8988T (cell line): Measurements from ENCODE around the gene CTU1.

Experiments
- DNase-seq: peaks from one replicate; pipeline ENCODE4 v3.0.0; 2011

Gene CTU1

DNA sequence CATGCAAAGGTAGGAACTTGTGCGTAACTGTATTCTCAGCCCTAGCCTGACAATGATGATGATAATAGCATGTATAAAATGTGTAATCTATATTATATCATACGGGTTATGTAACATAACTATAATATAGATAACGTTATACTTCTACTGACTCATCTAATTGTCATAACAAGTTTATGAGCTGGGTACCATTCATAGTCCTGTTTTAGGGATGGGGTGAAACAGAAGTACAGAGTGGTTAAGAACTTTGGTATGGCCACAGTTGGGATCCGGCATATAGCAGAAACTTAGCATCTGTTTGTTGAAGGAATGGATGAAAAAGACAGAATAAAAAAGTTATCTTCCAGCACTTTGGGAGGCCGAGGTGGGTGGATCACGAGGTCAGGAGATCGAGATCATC lies 5.2 kb downstream of the CTU1 start:
- DNase-seq: no peak

DNA sequence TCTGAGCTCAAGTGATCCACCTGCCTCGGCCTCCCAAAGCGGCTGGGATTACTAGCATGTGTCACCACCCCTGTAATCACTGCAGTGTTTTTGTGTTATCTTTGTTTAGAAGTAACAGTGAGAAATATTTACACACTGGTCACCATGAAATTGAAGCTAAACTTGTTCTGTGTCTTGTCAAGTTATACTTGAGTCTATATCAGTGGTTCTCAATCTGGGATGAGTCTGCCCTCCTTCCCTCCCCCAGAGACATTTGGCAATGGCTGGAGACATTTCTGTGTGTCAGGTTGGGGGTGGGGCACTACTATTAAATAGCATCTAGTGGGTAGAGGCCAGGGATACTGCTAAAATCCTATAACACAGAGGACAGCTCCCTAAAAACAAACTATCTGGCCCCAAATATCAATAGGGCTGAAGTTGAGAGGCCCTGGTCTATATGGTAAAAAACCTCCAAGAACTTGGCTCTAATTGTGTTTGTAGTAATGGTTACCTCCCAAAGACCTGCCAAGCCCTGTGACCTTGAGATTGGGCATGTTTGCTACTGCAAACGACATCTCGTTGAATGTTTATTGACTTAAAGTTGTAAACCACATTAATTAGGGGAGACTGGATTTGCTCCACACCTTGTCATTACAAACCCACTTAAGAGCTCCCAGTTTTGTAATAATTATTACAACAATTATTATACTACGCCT lies 6.9 kb downstream of the CTU1 start:
- DNase-seq: no peak

DNA sequence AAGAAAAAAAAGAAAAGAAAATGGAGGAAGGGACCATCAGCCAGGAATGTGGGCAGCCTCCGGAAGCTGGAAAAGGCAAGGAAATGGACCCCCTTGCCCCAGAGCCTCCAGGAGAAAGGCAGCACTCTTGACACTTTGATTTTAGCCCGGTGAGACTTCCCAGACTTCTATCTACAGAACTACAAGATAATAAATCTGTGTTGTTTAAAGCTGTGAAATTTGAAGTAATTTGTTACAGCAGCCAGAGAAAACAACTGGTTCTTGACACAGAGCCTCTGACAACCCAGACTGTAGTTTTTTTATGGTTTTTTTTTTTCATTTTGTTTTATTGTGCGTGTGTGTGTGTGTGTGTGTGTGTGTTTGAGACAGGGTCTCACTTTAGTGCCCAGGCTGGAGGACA lies 7.6 kb downstream of the CTU1 start:
- no peak for DNase-seq

DNA sequence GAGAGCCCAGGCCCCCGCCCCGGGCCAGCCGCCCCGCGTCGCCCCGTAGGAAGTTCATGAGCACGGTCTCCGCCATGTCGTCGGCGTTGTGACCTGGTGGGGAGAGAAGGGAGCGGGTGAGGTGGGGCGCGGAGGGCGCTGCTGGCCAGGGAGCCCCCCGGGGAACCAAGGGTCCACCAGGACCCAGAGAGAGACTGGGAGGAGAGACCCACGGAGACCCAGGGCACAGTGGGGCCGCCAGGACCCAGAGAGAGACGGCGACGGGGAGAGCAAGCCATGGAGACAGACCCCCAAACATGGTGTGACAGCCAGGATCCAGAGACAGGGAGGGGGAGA lies 9.2 kb downstream of the CTU1 start:
- DNase-seq: no peak

DNA sequence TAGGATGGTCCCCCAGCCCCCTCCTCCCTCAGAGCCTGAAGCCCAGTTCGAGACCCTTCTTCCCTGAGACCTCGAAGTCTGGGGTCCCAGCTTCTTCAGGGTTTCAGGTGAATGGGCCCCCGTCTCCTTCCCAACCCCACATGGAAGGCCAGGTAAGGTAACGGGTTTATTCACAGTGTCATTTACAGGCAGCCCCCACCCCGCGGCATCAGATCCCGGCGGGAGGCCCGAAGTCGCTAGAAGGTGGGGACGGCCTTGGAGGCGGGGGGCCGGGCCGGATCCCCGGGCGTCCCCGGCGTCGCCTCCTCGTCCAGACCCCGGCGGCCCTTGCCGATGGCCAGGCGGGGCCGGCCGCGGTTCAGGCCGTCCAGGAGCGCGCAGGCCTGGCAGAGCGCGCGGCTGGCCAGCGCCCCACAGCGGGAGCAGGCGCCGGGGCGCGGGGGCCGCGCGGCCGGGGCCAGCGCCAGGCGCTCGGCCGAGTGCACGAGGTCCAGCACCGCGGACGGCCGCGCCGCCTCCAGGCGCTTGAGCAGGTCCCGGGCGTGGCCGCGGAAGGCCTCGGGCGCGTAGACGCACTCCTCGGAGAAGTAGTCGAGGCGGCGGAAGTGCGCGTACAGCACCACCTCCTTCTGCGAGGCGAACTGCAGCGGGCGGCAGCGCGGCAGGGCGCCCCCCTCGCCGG lies 9.7 kb downstream of the CTU1 start:
- no peak for DNase-seq

DNA sequence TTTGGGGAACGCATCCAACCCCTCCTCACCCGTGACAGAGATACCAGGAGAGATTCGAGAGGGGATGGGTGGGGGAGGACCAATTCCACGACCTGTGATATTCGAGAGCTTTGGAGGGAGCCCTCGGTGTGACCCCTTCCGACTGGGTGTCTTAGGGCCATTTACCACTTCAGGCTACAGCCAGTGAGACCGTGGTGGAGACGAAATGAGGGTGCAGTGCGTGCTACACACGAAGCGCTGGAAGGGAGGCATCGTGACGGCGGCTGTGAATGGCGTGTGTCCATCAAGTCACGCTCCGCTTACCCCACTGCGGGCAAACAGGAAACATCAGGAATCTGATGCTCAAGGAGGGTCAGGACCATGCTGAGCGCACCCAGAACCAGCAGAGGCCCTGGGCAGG lies 10.4 kb downstream of the CTU1 start:
- no peak for DNase-seq

DNA sequence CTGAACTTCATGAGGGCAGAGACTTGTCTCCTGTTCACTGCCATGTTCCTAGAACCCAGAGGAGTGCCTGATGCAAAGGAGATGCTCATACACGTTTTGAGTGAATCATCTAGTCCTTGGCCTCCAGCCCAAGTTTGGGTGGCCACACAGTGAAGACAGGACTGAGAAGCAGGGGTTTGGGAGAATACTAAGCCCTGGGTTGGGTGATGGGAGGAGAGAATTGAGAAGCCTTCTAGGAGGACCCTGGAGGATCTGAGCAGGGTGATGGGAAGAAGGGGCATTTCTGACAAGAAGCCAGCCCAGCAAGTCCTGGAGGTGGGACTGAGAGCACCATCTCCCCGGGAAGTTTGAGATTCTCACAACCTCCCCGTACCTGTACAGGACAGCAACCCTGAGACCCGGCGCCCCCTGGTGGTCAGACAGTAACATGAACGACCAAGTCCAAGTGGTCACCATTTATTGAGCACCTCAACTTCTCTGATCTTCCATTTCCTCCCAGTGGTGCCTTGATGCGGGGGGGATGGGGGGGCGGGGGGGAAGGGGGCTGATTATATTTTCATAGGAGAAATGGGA lies 11.0 kb downstream of the CTU1 start:
- DNase-seq: peak; percentile 73

DNA sequence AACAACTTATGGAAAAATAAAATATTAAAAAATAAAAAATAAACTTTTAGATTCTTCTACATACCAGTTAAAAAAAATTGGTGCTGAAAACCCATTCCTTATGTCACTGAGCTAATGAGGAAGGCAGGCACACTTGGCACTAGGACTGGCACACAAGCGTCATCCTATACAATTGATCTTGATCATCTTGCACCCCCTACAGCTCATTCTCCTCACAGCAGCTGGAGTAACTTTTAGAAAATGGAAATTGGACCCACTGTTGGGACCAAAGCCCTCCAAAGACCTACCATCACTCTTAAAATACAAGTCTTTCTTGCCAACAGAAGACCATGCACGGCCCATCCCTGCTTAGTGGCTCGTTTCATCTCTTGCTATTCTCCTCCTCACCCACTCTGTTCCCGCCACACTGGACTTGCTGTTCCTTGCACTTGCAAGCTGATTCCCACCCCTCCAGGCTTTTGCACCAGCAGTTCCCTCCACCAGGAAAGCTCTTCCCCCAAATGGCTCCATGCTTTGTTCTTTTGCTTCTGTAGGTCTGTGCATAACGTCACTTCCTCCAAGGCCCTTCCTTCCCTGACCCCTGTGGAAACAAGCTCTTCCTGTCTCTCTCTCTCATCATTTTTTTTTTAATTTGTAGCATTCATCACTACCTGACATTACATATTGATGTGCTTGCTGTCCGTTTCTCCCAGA lies 11.6 kb downstream of the CTU1 start:
- DNase-seq: peak; percentile 49

DNA sequence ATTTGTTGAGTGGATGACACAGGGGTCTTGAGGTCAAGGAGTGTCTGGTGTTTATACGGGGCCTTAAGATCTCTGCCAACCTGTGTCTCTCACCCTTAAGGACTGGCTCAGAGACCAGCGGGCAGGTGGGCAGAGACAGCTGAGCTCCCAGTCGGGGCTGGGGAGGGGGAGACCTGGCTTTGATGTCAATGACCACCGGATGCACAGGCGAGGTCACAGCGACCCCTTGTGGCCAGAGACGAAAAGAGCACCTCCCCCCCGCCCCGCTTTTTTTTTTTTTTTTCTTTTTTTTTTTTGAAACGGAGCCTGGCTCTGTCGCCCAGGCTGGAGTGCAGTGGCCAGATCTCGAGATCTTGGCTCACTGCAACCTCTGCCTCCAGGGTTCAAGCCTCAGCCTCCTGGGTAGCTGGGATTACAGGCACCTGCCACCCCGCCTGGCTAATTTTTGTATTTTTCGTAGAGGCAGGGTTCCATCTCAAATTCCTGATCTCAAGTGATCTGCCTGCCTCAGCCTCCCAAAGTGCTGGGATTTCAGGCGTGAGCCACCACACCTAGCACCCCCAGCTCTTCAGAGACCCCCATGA lies 13.4 kb downstream of the CTU1 start:
- DNase-seq: no peak

DNA sequence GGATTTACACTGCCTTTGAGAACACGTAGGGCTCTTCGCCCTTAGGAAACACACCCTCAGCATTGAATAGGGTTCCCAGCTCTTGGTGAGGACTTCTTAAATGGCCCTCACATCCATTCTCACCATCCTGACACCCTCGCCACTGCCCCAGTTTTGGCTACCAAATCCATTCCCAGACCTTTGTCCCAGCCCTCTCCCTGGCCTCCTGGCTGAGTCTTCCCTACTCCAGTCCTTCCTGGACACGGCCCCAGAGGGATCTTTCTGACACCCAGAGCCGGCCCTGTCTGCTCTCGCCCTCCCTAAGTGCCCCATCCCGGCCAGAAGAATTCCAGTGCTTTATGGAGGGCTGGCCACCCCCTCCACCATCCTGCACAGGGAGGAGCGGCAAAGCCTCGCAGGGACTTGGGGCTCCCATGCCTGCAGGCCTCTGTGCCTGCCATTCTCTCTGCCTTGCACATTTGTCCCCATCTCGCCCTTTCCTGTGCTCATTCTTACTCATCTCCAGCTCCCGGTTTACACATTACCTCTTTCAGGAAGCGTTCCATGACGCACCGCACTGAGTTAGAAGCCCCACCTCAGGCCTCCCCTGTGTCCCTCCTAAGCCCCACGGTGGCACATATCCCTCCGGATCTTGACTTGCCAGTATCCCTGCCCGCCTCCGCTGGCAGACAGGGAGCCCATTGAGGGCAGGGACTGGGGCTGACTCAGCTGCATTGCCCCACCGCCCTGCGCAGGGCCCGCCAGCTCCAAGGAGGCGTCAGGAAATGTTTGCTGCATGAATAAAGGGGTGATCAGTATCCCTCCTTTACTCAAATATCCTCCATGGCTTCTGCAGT lies 14.5 kb downstream of the CTU1 start:
- no peak for DNase-seq

DNA sequence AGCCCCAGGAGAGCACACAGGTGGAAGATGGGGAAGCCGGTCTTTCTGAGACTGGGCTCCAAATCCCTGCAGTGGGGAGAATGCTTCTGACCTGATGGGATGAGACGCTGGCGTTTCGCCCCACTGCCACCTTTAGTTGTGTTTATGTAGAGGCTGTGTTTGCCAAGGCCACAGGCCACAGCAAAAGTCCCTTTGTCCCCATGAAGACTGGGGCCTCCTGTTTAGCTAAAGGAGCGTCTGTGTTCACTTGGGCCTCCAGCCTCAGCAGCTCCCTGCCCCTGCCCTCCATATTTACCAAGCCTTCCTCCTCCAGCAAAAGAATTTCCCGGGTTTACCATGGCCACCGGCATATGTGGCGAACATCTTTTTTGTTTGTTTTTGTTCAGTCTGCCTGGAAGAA lies 15.1 kb downstream of the CTU1 start:
- DNase-seq: no peak

DNA sequence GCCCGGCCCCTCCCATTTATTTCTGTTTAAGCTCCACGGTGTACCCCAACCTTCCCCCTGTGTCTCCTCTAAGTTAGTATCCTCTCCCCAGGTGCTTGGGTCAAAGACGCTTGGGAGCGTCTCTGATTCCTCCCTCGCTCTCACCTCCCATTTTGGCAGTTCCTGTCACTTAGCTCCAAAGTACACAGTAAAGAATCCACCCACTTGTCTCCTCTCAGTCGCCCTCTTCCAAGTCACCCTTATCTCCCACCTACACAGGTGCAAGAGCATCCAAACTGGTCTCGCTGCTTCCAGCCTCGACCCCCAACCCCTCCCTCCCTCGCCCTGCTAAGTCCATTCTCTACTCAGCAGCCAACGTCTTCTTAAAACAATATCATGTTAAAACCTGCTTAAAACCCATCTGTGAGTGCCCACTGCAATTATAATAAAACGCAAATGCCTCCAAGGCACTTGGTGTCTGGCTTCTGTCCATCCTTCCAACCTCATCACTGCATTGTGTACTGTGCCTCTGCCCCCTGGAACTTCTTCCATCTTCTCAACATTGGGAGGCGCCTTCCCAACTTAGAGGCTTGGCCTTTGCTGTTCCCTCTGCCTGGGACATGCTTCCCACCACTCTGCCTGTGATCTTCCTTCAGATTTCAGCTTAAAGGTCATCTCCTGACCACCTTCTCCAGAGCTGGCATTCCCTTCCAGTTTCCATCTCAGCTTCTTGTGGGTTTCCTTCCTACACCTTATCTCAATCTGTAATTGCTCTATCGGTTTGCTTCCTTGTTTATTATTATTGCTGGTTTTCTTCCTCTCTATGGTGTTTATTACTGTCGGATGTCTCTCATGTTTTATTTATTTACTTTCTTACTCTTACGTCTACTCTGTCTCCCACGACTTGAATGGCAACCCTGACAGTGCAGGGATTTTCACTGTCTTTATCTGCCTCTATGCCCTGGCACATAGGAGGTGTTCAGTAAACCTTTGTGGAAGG lies 16.0 kb downstream of the CTU1 start:
- no peak for DNase-seq

DNA sequence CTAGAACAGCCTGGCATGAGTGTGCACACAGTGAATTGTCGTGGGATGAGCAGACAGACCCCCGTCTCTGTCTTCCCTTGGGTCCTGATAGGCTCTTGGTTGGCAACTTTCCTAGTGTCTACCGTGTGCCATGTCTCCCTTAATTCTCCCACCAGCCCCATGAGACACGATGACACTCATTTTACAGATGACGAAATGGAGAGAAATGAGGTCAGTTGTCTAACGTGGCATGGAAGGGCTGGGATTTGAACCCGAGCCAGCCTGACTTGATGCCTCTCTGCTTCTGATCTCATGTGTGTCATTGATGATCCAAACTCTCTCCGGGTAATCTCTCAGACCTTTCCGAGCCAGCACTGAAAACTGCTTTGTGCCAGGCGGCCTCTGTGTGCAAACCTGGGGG lies 17.1 kb downstream of the CTU1 start:
- no peak for DNase-seq

DNA sequence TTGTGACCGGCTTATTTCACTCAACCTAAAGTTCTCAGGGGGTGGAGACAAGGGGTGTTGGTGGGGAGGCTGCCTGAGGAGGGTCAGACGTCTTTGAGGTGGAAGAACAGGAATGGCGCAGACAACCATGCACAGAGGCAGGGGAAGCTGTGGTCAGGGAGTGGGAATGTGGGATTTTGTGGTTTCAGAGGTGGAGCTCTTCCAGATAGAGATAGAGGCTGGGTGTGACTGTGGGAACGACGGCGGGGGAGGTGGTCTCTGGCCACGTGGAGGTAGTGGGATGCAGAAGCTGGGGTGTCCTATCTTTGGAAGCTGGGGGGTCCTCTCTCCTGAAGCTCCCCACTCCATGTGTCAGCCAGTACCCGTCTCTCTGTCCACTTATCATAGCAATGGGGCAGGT lies 17.7 kb downstream of the CTU1 start:
- DNase-seq: no peak

DNA sequence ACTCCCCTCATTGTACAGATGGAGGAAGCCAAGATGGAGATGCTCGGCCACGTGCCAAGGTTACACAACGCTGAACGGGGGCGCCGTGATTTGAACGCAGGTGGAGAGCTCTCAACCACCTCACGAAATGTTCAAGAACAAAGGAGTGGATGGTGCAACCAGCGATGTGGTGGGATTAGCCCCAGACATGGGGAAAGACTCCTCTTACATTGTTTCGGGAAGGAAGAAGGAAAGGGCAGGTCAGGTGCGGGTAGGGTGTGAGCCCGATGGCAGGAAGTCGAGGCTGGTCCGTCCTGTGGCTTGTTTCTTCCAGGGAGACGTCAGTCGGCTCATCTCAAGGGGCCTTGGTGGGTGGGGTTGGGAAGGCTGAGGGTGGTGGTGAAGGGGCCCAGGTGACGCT lies 18.4 kb downstream of the CTU1 start:
- DNase-seq: no peak

DNA sequence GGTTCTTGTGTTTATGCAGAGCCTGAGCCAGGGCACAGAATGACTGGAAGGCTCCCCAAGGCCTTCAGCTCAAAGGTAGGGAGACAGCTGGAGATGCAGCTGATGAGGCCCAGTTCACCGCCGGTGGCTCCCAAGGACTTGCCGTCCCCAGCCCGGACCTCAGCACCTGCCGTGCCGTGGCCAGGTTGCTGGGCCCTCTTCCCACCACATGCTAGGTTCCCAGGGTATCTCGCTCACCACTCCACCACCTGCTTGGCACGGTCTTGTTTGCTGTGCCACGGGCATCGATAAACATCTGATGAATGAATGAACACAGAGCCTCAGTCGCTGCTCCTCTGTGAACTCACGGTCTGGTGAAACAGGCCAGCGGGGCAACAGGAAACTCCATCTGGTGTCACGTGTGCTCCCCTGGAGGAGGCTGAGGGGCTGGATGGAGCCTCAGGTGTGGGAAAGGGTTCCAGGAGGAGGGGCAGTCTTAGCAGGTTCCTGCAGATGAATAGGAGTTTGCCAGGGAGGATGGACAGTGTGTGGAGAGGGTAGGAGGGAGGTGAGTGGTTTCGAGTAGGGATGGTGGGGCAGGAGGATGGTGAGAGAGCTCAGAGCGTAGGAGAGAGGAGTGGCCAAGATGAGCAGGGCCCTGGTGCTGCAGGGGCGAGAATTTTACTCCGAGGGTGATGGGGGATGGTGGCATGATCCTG lies 21.9 kb downstream of the CTU1 start:
- no peak for DNase-seq

DNA sequence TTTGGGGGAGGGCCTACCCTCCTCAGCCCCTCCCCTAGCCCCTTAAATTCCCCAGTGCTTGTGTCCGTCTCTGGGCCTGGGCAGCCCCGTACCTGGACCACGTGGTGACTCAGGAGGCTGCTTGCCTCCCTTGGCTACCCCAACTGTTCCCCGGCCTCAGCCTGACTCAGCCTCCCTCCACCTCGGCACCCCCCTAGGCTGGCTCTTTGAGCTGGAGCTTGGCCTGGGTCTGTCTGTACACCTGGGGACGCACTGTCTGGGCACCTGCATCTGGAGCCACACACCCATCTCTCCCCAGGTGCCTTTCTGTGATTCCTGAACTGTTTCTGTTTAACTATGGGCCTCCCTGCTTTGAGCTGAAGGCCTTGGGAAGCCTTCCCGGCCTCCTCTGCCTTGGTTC lies 23.7 kb downstream of the CTU1 start:
- no peak for DNase-seq

DNA sequence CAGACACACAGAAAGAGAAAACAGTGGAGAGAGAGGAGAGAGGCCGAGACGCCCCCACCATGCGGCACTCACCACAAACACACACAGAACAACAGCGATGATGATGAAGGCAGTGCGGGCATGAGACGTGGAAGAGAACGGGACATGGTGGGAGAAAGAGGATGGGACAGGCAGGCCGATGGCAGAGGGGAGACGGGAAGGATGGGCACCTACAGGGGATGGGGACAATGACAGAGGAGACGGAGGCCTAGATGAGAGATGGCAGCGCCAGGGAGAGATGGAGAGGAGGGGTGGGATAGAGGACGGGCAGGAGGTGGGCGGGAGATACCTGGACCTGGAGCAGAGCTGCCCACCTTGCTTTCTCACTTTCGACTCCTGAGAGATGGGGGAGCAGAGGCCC lies 24.4 kb downstream of the CTU1 start:
- no peak for DNase-seq

DNA sequence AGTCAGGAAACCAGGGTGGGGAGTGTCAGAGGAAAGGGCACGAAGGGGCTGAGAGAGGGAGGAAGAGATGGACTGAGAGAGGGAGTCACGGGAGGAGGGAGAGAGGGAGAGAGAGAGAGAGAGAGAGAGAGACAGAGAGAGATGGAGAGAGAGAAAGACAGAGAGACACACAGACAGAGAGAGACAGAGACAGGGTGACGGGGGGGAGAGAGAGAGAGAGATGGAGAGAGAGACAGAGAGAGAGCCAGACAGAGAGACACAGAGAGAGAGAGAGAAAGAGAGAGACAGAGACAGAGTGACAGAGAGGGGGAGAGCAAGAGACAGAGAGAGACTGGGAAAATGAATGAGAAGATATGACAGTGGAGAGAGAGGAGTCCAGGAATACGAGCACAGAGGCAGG lies 25.0 kb downstream of the CTU1 start:
- no peak for DNase-seq

DNA sequence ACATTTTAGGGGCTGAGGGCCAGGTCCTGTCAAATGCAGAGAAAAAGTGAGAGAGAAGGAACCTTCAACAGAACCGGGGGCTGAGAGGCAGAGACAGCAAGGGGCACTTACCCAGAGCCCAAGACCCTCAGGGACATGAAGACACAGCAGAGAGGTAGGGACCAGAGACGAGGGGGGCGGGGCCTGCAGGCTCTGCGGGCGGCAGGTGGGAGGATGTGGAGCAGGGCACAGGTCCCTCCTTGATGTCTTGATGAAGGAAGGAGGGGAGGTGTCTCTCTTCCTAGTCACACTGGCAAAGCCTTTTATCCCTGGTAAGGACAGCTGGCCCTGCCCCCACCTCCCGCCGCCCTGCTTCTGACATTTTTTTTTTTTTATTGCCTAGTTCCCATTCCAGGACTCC lies 25.6 kb downstream of the CTU1 start, which contains the start of gene KLK14:
TSS of gene KLK14 (minus strand) at position 277 of the 400 bp plus-strand sequence. CDS start at position 4, 273 bp downstream.
- no peak for DNase-seq

DNA sequence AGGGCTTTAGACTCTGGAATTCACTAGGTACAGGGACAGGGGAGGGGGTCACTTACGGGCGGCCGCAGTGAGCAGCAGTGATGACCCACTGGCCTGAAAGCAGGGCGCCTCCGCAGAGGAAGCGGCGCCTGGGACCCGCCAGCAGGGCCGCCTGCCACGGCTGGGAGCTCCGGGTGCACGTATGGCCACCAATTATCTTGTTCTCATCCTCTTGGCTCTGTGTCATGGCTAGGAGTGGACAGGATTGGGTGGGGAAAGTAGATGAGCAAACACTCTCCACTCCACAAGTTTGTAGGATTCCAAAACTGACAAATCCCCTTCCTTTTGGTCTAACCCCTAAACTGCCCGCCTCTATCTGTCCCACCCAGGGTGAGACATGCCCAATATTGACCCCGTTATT lies 26.7 kb downstream of the CTU1 start:
- no peak for DNase-seq
